ENCODE measurements around the gene TSHZ2.

GRCh38 chr20:53379833-53380120, 407.6 kb downstream of the TSHZ2 start:
- no peak for TF ChIP-seq POLR2A (IDR thresholded peaks at IDR 0.05)
- no peak for TF ChIP-seq CTCF (IDR thresholded peaks at IDR 0.05)

All from testis (tissue), 2 donors.